Fibroblast of the aortic adventitia (primary cell): Measurements from ENCODE around the gene KCNIP1. TPM values are rescaled to one million over a fixed set of nuclear protein-coding genes. Genes with fewer than 3 reads are reported as not detected.

Source experiments
- DNase-seq: peaks from one replicate; pipeline ENCODE4 v3.0.0-alpha.2; 2010; ENCODE audit warnings: low read depth
- H3K4me3 ChIP-seq: 2 replicates; pipeline ENCODE4 v1.5.1; 2011; ENCODE audit warnings: low read depth, mild to moderate bottlenecking, control low read depth, low read length, moderate library complexity
- total RNA-seq: library from RNA; depleted of rRNA; stranded (reverse); fragments of >200 nt; gene quantifications from 2 replicates; pipeline ENCODE4 v1.2.3, GENCODE V29; 2012; ENCODE audit warnings: low replicate concordance
- TF ChIP-seq, protein P1 (sequence below): IDR thresholded peaks from 2 replicates; pipeline ENCODE4 v1.5.1; 2011; ENCODE audit warnings: mild to moderate bottlenecking, low read length, control low read depth, inconsistent platforms; ENCODE audit not compliant: insufficient read depth

Gene KCNIP1
- total RNA-seq, 1 donor, result not detected

DNA sequence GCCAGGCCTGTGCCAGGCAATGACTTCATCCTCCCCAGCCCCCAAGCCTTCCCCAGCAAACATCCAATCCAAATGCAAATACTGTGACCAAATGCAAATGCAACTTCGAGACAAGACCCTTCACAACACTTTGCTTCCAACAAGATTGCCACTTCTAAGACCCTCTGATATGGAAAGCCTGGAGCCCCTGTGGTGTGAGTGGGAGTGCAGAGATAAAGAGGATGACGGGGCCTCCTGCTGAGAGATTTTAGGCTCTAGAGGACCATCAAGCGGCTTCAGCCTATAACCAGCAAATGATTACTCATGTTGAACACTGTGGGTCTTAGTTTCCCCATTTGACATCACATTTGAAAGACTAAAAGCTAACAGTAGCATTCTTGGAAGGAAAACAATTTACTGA is 233.1 kb downstream of the KCNIP1 start:
- TF ChIP-seq, protein P1, sequence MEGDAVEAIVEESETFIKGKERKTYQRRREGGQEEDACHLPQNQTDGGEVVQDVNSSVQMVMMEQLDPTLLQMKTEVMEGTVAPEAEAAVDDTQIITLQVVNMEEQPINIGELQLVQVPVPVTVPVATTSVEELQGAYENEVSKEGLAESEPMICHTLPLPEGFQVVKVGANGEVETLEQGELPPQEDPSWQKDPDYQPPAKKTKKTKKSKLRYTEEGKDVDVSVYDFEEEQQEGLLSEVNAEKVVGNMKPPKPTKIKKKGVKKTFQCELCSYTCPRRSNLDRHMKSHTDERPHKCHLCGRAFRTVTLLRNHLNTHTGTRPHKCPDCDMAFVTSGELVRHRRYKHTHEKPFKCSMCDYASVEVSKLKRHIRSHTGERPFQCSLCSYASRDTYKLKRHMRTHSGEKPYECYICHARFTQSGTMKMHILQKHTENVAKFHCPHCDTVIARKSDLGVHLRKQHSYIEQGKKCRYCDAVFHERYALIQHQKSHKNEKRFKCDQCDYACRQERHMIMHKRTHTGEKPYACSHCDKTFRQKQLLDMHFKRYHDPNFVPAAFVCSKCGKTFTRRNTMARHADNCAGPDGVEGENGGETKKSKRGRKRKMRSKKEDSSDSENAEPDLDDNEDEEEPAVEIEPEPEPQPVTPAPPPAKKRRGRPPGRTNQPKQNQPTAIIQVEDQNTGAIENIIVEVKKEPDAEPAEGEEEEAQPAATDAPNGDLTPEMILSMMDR, result no peak
- no peak overlapping the region for H3K4me3 ChIP-seq
- no peak for DNase-seq

DNA sequence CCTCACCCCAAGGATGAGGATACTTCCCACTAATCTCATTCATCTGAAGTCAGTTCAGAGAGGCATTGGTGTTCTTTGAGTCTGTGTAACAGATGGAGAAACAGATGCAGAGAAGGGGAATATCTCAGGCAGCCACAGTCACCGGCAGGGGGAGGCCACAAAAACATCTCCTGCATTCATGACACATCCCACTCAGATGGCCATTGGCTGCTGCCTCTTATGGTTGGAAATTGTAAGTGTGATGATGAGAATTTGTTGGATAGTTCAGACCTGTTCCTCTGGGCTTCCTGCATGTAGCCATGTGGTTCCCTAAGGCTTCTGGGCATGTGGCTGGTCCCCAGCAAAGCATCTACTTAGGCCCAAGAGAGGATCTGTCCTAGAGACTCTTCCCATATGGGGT is 233.8 kb downstream of the KCNIP1 start:
- DNase-seq, result no peak
- TF ChIP-seq, protein P1, result no peak

DNA sequence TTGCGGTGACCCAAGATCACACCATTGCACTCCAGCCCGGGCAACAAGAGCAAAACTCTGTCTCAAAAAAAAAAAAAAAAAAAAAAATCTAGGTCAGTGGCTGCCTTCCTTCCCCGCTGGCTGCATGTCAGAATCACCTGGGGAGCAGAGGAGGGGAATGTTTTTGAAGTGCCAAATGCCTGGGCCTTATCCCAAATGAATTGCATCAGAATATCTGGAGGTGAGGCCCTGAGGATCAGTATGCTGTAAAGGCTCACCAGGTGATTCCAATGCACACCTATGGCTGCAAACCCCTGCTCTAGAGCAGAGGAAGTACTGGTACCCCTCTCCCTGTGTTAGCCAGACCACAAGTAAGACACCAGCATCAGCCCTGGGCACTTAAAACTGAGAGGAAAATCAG is 235.0 kb downstream of the KCNIP1 start:
- H3K4me3 ChIP-seq, result no peak overlapping the region
- DNase-seq, result no peak
- TF ChIP-seq, protein P1, result no peak

More for the DNA sequence above, 233.8 kb downstream of the KCNIP1 start:
- H3K4me3 ChIP-seq, result no peak overlapping the region

DNA sequence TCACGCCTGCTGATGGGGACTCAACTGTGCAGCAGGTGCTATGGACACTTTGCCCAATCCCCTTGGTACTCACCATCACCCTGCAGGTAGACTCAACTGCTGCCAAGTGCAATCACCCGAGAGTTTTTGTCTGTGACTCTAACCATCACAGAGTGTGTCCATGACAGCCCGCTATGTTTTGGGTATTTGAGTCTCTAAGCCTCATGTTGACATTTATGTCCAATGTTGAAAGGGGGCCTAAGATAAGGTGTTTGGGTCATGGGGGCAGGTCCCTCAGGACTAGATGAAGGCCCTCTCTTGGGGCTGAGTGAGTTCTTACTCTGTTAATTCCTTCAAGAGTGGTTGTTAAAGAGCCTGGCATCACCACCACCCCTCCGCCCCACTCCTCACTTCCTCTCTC is 235.6 kb downstream of the KCNIP1 start:
- no peak for DNase-seq
- no peak overlapping the region for H3K4me3 ChIP-seq
- TF ChIP-seq, protein P1, result no peak

DNA sequence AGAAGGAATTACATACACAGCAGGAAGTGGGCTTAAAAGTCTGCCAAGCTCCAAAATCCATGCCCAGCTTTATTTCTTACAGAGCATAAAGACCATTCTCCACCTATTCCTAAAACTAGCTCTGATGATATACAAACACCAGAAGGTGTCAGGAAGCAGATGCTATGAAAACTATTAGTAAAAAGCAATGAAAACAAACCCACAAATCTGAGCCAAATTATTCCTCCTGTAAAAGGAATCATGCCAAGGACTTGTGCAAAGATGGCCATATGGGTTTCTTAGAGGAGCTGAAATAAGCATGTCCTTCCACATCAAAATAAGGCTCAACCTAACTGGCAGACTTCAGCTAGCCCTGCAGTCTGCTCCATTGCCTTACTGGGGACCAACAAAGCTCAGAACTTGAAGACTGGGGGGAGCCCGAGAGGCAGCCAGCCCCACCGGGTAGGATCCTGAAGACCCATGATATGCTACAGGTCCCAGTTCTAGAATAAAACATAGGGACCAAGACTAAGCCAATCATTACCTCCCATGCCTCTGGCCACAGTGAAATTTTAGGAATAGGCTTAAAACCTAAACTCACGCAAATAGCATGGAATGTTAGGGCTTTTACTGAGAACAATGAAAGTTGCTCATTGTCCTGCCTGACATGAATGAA is 236.9 kb downstream of the KCNIP1 start:
- DNase-seq, result no peak
- TF ChIP-seq, protein P1, result no peak
- H3K4me3 ChIP-seq, result no peak overlapping the region

DNA sequence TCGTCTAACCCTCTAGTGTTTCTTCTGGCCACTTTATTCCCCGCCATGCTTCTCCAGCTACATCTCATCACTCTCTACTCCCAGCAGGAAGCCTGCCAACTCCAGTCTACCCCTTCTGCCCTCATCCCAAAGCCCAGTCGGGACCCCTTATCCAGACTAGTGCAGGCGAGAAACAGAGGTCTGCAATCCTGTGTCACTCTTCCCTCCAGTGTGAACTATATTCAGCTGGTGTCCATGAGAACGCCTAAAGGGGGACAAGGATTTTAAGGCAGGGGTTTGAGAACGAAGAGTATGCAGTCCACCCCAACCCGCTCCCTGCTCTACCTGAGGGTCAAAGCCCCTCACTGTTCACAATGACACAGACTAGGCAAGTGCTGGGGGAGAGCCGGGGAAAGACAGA is 238.0 kb downstream of the KCNIP1 start:
- no peak for DNase-seq
- no peak overlapping the region for H3K4me3 ChIP-seq
- TF ChIP-seq, protein P1, result no peak

DNA sequence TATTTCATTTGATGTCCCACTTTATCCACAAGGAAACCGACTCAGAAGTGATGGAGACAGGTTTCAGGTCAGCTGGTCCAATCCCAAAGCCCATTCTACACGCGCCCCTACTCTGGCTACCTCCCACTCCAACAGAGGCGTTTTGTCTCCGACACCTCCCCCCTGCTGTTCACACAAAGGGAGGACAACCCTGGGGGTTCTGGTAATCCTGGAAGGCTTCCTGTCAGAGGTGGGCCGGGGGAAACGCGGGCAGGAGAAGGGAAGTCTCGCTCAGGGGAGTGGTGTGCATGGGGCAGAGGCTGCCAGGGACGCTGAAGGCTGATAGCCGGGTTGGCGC is 240.0 kb downstream of the KCNIP1 start:
- H3K4me3 ChIP-seq, result no peak overlapping the region
- TF ChIP-seq, protein P1, result no peak
- DNase-seq, result no peak
